GM23338 (cell line): Measurements from ENCODE around the gene ACAN. TPM values are rescaled to one million over a fixed set of nuclear protein-coding genes. Genes with fewer than 3 reads are reported as not detected.

Experiments used
- ATAC-seq: fragments of 200-7000 bp; cut with Tn5 transposase; 3 replicates; pipeline ENCODE4 v1.9.1; 2020
- DNase-seq: peaks from one replicate; pipeline ENCODE4 v3.0.0-alpha.2; 2015; ENCODE audit warnings: low spot score
- H2AFZ ChIP-seq: fragments of 200-600 bp; sonication (generic); 2 replicates; pipeline ENCODE4 v1.8.0; 2016; ENCODE audit warnings: antibody characterized with exemption, mild to moderate bottlenecking, moderate library complexity
- H3F3A ChIP-seq: fragments of 200-600 bp; sonication (generic); replicated peaks from 2 replicates; pipeline ENCODE4 v1.8.0; 2017; ENCODE audit warnings: antibody characterized with exemption, mixed run types, low read depth
- H3K27ac ChIP-seq: fragments of 200-600 bp; sonication (generic); 2 replicates; pipeline ENCODE4 v1.6.1; 2016; ENCODE audit warnings: low read depth
- H3K27me3 ChIP-seq: fragments of 200-600 bp; sonication (generic); 2 replicates; pipeline ENCODE4 v1.8.0; 2016; ENCODE audit warnings: mild to moderate bottlenecking, mixed run types, moderate library complexity; ENCODE audit not compliant: insufficient read depth
- H3K36me3 ChIP-seq: fragments of 200-600 bp; sonication (generic); 2 replicates; pipeline ENCODE4 v1.8.0; 2016; ENCODE audit warnings: mild to moderate bottlenecking; ENCODE audit not compliant: insufficient read depth
- H3K4me1 ChIP-seq: fragments of 200-600 bp; sonication (generic); 2 replicates; pipeline ENCODE4 v1.8.0; 2016; ENCODE audit warnings: mild to moderate bottlenecking, moderate library complexity; ENCODE audit not compliant: insufficient read depth
- H3K4me2 ChIP-seq: fragments of 200-600 bp; sonication (generic); 2 replicates; pipeline ENCODE4 v1.7.1; 2017; ENCODE audit warnings: mixed run types
- H3K4me3 ChIP-seq: fragments of 200-600 bp; sonication (generic); 2 replicates; pipeline ENCODE4 v1.6.1; 2016; ENCODE audit warnings: mixed run types
- H3K79me2 ChIP-seq: fragments of 200-600 bp; sonication (generic); replicated peaks from 2 replicates; pipeline ENCODE4 v1.8.0; 2017; ENCODE audit warnings: mild to moderate bottlenecking; ENCODE audit not compliant: insufficient read depth
- H3K9me2 ChIP-seq: fragments of 200-600 bp; sonication (generic); 2 replicates; pipeline ENCODE4 v1.8.0; 2017; ENCODE audit not compliant: insufficient read depth
- H4K20me1 ChIP-seq: fragments of 200-600 bp; sonication (generic); replicated peaks from 2 replicates; pipeline ENCODE4 v1.8.0; 2017; ENCODE audit warnings: mild to moderate bottlenecking; ENCODE audit not compliant: insufficient read depth
- H3K27ac Mint-ChIP-seq: 2 replicates; pipeline ENCODE4 v1.8.0; 2020; ENCODE audit warnings: inconsistent platforms, mild to moderate bottlenecking, moderate library complexity, mixed read lengths
- H3K27me3 Mint-ChIP-seq: 3 replicates; pipeline ENCODE4 v1.8.0; 2022; ENCODE audit warnings: low read depth, mild to moderate bottlenecking, moderate library complexity, mixed read lengths, inconsistent platforms; ENCODE audit not compliant: insufficient read depth, poor library complexity
- H3K36me3 Mint-ChIP-seq: 3 replicates; pipeline ENCODE4 v1.8.0; 2021; ENCODE audit warnings: low read depth, mild to moderate bottlenecking, inconsistent platforms, moderate library complexity, mixed read lengths
- H3K4me1 Mint-ChIP-seq: 3 replicates; pipeline ENCODE4 v1.8.0; 2020; ENCODE audit warnings: mild to moderate bottlenecking, inconsistent platforms, mixed read lengths
- H3K4me3 Mint-ChIP-seq: 3 replicates; pipeline ENCODE4 v1.8.0; 2021; ENCODE audit warnings: moderate library complexity, mild to moderate bottlenecking, inconsistent platforms, mixed read lengths
- H3K9me3 Mint-ChIP-seq: 3 replicates; pipeline ENCODE4 v1.8.0; 2020; ENCODE audit warnings: moderate library complexity, mild to moderate bottlenecking, inconsistent platforms, mixed read lengths
- CREB1 ChIP-seq: fragments of 250-450 bp; sonication (Bioruptor Pico); IDR thresholded peaks from 2 replicates; pipeline ENCODE4 v1.5.0; 2020; ENCODE audit warnings: low read depth, mild to moderate bottlenecking, moderate library complexity
- CTCF ChIP-seq, 2 experiments: fragments of 200-600 bp in 1 of 2; sonication (generic) in 1 of 2; conservative IDR thresholded peaks; 2 replicates each; pipeline versions ENCODE4 v1.5.1 to v1.6.1; 2016 to 2017; ENCODE audit warnings: antibody characterized with exemption in 2 of 2, low read depth in 2 of 2, mild to moderate bottlenecking in 2 of 2, moderate library complexity in 1 of 2
- EZH2 ChIP-seq: fragments of 200-600 bp; sonication (generic); IDR thresholded peaks from one replicate; pipeline ENCODE4 v1.8.0; 2017; ENCODE audit warnings: antibody characterized with exemption, mild to moderate bottlenecking, low read depth; ENCODE audit not compliant: unreplicated experiment
- EZH2phosphoT487 ChIP-seq: fragments of 200-600 bp; sonication (generic); IDR thresholded peaks from one replicate; pipeline ENCODE4 v1.8.1; 2018; ENCODE audit warnings: antibody characterized with exemption; ENCODE audit not compliant: unreplicated experiment
- JUNB ChIP-seq: IDR thresholded peaks from one replicate; pipeline ENCODE4 v1.6.1; 2016; ENCODE audit warnings: antibody characterized with exemption; ENCODE audit not compliant: unreplicated experiment
- POLR2AphosphoS5 ChIP-seq: IDR thresholded peaks from 2 replicates; pipeline ENCODE4 v1.6.1; 2016; ENCODE audit warnings: antibody characterized with exemption, low read depth
- STAT1 ChIP-seq: IDR thresholded peaks from one replicate; pipeline ENCODE4 v1.6.1; 2016; ENCODE audit warnings: antibody characterized with exemption; ENCODE audit not compliant: unreplicated experiment
- ZNF114 ChIP-seq: fragments of 250-450 bp; sonication (Bioruptor Pico); IDR thresholded peaks from 2 replicates; pipeline ENCODE4 v1.5.0; 2020; ENCODE audit warnings: mild to moderate bottlenecking, moderate library complexity
- polyA plus RNA-seq: library from polyadenylated mRNA; unstranded; fragments of >200 nt; fragmentation: Nextera tagmentation; extraction: Ambion mirVana; gene quantifications from 2 replicates; pipeline ENCODE4 v1.2.1, GENCODE V29; 2016
- total RNA-seq: library from RNA; depleted of rRNA; stranded (reverse); fragments of >200 nt; shearing (Covaris generic); gene quantifications from 2 replicates; pipeline ENCODE4 v1.2.3, GENCODE V29; 2014
- TF ChIP-seq, protein P1 (sequence below): fragments of 250-450 bp; sonication (Bioruptor Pico); IDR thresholded peaks from 2 replicates; pipeline ENCODE4 v1.5.0; 2020; ENCODE audit warnings: mild to moderate bottlenecking, moderate library complexity
- TF ChIP-seq, protein P2 (sequence below): IDR thresholded peaks from 2 replicates; pipeline ENCODE4 v1.6.1; 2016; ENCODE audit warnings: antibody characterized with exemption

Gene ACAN
- total and polyA plus RNA-seq, 2 experiments from 2014 or later = 2.5 to 4.9 TPM

DNA sequence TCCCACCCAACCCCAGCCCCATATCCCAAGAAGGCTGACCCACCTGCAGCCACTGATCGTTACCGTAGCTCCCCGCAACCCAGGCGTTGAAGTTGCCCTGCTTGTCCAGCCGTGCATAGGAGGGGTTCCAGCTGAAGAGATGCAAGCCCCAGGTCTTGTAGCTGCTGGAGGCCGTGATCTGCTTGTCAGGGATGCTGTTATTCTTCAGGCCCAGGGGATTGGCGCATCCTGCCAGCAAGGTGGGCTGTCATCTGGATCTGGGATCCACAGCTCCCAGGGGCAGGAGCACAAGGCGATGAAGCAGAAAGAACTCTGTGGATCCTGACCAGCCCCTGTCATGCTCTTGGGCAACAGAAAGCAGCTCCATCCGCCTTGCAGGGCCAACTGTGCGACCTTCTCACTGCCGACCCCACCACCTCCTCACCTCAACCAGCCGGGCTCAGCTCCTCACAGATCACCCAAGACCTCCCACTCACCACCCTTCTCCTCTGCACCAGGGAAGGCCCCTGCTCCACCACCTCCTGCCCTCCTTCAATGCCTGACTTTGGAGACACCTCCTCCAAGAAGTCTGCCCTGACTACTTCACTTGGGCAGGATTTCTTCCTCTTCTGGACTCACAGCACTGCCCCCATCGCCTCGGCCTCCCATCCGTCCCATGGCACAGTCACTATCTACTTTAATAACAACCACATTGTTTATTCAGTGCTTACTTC lies 98.4 kb downstream of the ACAN start (continued):
- TF ChIP-seq, protein P1, sequence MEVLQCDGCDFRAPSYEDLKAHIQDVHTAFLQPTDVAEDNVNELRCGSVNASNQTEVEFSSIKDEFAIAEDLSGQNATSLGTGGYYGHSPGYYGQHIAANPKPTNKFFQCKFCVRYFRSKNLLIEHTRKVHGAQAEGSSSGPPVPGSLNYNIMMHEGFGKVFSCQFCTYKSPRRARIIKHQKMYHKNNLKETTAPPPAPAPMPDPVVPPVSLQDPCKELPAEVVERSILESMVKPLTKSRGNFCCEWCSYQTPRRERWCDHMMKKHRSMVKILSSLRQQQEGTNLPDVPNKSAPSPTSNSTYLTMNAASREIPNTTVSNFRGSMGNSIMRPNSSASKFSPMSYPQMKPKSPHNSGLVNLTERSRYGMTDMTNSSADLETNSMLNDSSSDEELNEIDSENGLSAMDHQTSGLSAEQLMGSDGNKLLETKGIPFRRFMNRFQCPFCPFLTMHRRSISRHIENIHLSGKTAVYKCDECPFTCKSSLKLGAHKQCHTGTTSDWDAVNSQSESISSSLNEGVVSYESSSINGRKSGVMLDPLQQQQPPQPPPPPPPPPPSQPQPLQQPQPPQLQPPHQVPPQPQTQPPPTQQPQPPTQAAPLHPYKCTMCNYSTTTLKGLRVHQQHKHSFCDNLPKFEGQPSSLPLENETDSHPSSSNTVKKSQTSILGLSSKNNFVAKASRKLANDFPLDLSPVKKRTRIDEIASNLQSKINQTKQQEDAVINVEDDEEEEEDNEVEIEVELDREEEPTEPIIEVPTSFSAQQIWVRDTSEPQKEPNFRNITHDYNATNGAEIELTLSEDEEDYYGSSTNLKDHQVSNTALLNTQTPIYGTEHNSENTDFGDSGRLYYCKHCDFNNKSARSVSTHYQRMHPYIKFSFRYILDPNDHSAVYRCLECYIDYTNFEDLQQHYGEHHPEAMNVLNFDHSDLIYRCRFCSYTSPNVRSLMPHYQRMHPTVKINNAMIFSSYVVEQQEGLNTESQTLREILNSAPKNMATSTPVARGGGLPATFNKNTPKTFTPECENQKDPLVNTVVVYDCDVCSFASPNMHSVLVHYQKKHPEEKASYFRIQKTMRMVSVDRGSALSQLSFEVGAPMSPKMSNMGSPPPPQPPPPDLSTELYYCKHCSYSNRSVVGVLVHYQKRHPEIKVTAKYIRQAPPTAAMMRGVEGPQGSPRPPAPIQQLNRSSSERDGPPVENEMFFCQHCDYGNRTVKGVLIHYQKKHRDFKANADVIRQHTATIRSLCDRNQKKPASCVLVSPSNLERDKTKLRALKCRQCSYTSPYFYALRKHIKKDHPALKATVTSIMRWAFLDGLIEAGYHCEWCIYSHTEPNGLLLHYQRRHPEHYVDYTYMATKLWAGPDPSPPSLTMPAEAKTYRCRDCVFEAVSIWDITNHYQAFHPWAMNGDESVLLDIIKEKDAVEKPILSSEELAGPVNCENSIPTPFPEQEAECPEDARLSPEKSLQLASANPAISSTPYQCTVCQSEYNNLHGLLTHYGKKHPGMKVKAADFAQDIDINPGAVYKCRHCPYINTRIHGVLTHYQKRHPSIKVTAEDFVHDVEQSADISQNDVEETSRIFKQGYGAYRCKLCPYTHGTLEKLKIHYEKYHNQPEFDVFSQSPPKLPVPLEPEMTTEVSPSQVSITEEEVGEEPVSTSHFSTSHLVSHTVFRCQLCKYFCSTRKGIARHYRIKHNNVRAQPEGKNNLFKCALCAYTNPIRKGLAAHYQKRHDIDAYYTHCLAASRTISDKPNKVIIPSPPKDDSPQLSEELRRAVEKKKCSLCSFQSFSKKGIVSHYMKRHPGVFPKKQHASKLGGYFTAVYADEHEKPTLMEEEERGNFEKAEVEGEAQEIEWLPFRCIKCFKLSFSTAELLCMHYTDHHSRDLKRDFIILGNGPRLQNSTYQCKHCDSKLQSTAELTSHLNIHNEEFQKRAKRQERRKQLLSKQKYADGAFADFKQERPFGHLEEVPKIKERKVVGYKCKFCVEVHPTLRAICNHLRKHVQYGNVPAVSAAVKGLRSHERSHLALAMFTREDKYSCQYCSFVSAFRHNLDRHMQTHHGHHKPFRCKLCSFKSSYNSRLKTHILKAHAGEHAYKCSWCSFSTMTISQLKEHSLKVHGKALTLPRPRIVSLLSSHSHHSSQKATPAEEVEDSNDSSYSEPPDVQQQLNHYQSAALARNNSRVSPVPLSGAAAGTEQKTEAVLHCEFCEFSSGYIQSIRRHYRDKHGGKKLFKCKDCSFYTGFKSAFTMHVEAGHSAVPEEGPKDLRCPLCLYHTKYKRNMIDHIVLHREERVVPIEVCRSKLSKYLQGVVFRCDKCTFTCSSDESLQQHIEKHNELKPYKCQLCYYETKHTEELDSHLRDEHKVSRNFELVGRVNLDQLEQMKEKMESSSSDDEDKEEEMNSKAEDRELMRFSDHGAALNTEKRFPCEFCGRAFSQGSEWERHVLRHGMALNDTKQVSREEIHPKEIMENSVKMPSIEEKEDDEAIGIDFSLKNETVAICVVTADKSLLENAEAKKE (CRISPR knock-in tag) = no peak
- TF ChIP-seq EZH2 (no peak), EZH2phosphoT487 (no peak), STAT1 (no peak), ZNF114 (no peak)
- TF ChIP-seq, protein P2, sequence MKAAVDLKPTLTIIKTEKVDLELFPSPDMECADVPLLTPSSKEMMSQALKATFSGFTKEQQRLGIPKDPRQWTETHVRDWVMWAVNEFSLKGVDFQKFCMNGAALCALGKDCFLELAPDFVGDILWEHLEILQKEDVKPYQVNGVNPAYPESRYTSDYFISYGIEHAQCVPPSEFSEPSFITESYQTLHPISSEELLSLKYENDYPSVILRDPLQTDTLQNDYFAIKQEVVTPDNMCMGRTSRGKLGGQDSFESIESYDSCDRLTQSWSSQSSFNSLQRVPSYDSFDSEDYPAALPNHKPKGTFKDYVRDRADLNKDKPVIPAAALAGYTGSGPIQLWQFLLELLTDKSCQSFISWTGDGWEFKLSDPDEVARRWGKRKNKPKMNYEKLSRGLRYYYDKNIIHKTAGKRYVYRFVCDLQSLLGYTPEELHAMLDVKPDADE = no peak

DNA sequence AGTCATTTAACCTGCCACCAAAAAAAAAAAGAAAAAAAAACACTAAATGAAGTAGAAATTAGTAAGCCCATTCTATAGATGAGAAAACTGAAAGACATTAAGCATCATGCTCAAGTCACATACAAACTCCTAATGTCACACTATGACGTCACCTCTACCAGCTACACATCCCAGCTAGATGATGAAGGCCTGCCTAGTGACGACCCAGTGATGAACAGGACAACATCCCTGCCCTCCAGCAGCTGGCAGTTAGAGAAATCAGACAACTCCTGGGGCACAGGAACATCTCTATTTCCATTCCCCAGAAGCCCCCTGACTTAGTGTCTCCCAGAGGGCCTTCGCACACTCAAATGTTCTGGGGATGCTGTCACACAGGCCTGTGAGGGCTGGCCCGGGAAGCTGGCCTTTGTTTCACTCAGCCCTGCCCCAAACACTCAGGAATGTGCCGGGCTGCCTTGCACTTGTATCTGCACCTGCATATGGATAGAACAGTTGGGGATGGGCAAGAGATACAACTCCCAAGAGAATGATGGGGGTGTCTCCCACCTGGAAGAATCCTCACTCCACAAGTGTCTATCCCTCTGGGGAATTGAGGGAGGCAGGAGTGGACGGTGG lies 99.1 kb downstream of the ACAN start:
- H3K9me3 Mint-ChIP-seq = no peaks in the 10 kb centered on the region; the same call in 1 of the 3 replicates
- DNase-seq = no peak
- H3K4me3 ChIP-seq = no peak overlapping the region
- peaks cover 21% of the 10 kb centered on the region for H3K79me2 ChIP-seq
- H3K27me3 ChIP-seq = no peaks in the 10 kb centered on the region
- peaks cover 56% of the 10 kb centered on the region for H3F3A ChIP-seq
- peaks cover 34% of the 10 kb centered on the region for H3K27me3 Mint-ChIP-seq
- peaks cover 98% of the 10 kb centered on the region for H3K36me3 Mint-ChIP-seq
- no peak overlapping the region for H3K27ac Mint-ChIP-seq
- H3K4me2 ChIP-seq = no peak overlapping the region
- no peak for ATAC-seq
- H3K4me1 ChIP-seq = peaks cover 21% of the 10 kb centered on the region
- peaks cover 44% of the 10 kb centered on the region for H4K20me1 ChIP-seq
- no peak overlapping the region for H3K4me3 Mint-ChIP-seq
- no peaks in the 10 kb centered on the region for H3K9me2 ChIP-seq
- H3K27ac ChIP-seq = no peak overlapping the region
- peaks cover 39% of the 10 kb centered on the region for H3K36me3 ChIP-seq
- H3K4me1 Mint-ChIP-seq = peaks cover 73% of the 10 kb centered on the region
- no peak overlapping the region for H2AFZ ChIP-seq
- TF ChIP-seq STAT1 = no peak
- TF ChIP-seq, protein P2 = no peak
- TF ChIP-seq JUNB = no peak
- TF ChIP-seq CREB1 (CRISPR knock-in tag) = no peak
- no peak for TF ChIP-seq EZH2
- TF ChIP-seq ZNF114 = no peak
- TF ChIP-seq POLR2AphosphoS5 = no peak
- TF ChIP-seq CTCF (conservative IDR thresholded peaks at IDR 0.05; ENCODE audit: low read depth in 2 of 2) = no peak
